ENCODE results near the gene TUBGCP2.

TUBGCP2 gene

GRCh38 chr10:133343558-133343957, 34.9 kb upstream of the TUBGCP2 start:
- DNase-seq (ENCODE audit: low read depth), result no peak

- DNase-seq (ENCODE audit: low read depth), result no peak
These were observed 34.3 kb upstream of the TUBGCP2 start for GRCh38 chr10:133342942-133343341.

GRCh38 chr10:133341983-133342382, 33.3 kb upstream of the TUBGCP2 start:
- DNase-seq (ENCODE audit: low read depth), result no peak

GRCh38 chr10:133339708-133340380, 31.2 kb upstream of the TUBGCP2 start:
- DNase-seq (ENCODE audit: low read depth), result no peak

GRCh38 chr10:133338080-133339071, 29.7 kb upstream of the TUBGCP2 start:
- DNase-seq (ENCODE audit: low read depth), result no peak

- DNase-seq (ENCODE audit: low read depth), result no peak
These were observed 28.7 kb upstream of the TUBGCP2 start for GRCh38 chr10:133337370-133337725.

GRCh38 chr10:133336577-133337369, 28.1 kb upstream of the TUBGCP2 start, which contains the start of gene CALY:
CALY (minus strand) TSS chr10:133336896; CDS start chr10:133328989, 7,907 bp downstream.
- no peak for DNase-seq (ENCODE audit: low read depth)

- no peak for DNase-seq (ENCODE audit: low read depth)
These were observed 27.5 kb upstream of the TUBGCP2 start for GRCh38 chr10:133336118-133336576.

- no peak for DNase-seq (ENCODE audit: low read depth)
These were observed 26.8 kb upstream of the TUBGCP2 start for GRCh38 chr10:133335246-133336117.

- DNase-seq (ENCODE audit: low read depth), result no peak
These were observed 26.0 kb upstream of the TUBGCP2 start for GRCh38 chr10:133334503-133335245.

- DNase-seq (ENCODE audit: low read depth), result no peak
These were observed 24.4 kb upstream of the TUBGCP2 start for GRCh38 chr10:133332936-133333699.

- peak; percentile 51 for DNase-seq (ENCODE audit: low read depth)
These were observed 21.0 kb upstream of the TUBGCP2 start for GRCh38 chr10:133329491-133330202.

GRCh38 chr10:133328358-133329343, 20.0 kb upstream of the TUBGCP2 start:
- DNase-seq (ENCODE audit: low read depth), result no peak

- no peak for DNase-seq (ENCODE audit: low read depth)
These were observed 19.1 kb upstream of the TUBGCP2 start for GRCh38 chr10:133327651-133328357.

- no peak for DNase-seq (ENCODE audit: low read depth)
These were observed 18.3 kb upstream of the TUBGCP2 start for GRCh38 chr10:133326745-133327650.

GRCh38 chr10:133326223-133326551, 17.5 kb upstream of the TUBGCP2 start:
- no peak for DNase-seq (ENCODE audit: low read depth)
